Liver (tissue), 9 donors: ENCODE data around the gene ATP6V0A4. TPM values are rescaled to one million over a fixed set of nuclear protein-coding genes. Genes with fewer than 3 reads are reported as not detected.

Experiments
- DNase-seq: peaks from one replicate; pipeline ENCODE4 v3.0.0-alpha.2; 2017; ENCODE audit warnings: low spot score
- H3K27ac ChIP-seq, 2 donors: one replicate each; pipeline ENCODE4 v1.7.0; 2013; ENCODE audit warnings: inconsistent platforms in 2 of 2, low read length in 2 of 2, control low read depth in 1 of 2, low read depth in 1 of 2, mild to moderate bottlenecking in 1 of 2
- H3K27me3 ChIP-seq, 4 donors: one replicate each; pipeline versions ENCODE4 v1.6.1 to v1.7.0; 2013; ENCODE audit warnings: low read length in 3 of 4, inconsistent platforms in 1 of 4, mild to moderate bottlenecking in 1 of 4, moderate library complexity in 1 of 4; ENCODE audit not compliant: control insufficient read depth in 4 of 4, insufficient read depth in 4 of 4
- H3K36me3 ChIP-seq, 4 donors: one replicate each; pipeline versions ENCODE4 v1.6.1 to v1.7.0; 2013; ENCODE audit warnings: low read length in 3 of 4, mild to moderate bottlenecking in 3 of 4, low read depth in 1 of 4, moderate library complexity in 1 of 4; ENCODE audit not compliant: control insufficient read depth in 4 of 4, insufficient read depth in 3 of 4
- H3K4me1 ChIP-seq, 4 donors: one replicate each; pipeline versions ENCODE4 v1.6.1 to v1.7.0; 2013; ENCODE audit warnings: low read length in 3 of 4, mild to moderate bottlenecking in 3 of 4, moderate library complexity in 1 of 4; ENCODE audit not compliant: control insufficient read depth in 4 of 4, insufficient read depth in 4 of 4
- H3K4me3 ChIP-seq, 3 donors: one replicate each; pipeline versions ENCODE4 v1.6.1 to v1.7.0; 2013; ENCODE audit warnings: low read length in 3 of 3, control low read depth in 1 of 3, low read depth in 1 of 3, mild to moderate bottlenecking in 1 of 3
- H3K9ac ChIP-seq, 2 donors: one replicate each; pipeline ENCODE4 v1.7.0; 2013; ENCODE audit warnings: low read length in 2 of 2, mild to moderate bottlenecking in 2 of 2, moderate library complexity in 2 of 2, control low read depth in 1 of 2, low read depth in 1 of 2
- H3K9me3 ChIP-seq, 4 donors: one replicate each; pipeline versions ENCODE4 v1.6.1 to v1.7.0; 2013; ENCODE audit warnings: low read length in 3 of 4; ENCODE audit not compliant: control insufficient read depth in 4 of 4
- EGR1 ChIP-seq, 2 donors: IDR thresholded peaks; 2 replicates each; pipeline ENCODE4 v1.6.1; 2016 to 2018; ENCODE audit warnings: antibody characterized with exemption in 2 of 2, low read depth in 2 of 2
- FOXA1 ChIP-seq: IDR thresholded peaks from 2 replicates; pipeline ENCODE4 v1.6.1; 2016; ENCODE audit warnings: antibody characterized with exemption
- FOXA2 ChIP-seq: IDR thresholded peaks from 2 replicates; pipeline ENCODE4 v1.6.1; 2016; ENCODE audit warnings: antibody characterized with exemption
- GABPA ChIP-seq, 2 donors: IDR thresholded peaks in 1 of 2; conservative IDR thresholded peaks in 1 of 2; 2 replicates each; pipeline ENCODE4 v1.6.1; 2016; ENCODE audit warnings: antibody characterized with exemption in 2 of 2, mild to moderate bottlenecking in 1 of 2, moderate library complexity in 1 of 2
- HNF4A ChIP-seq, 2 donors: conservative IDR thresholded peaks; 2 replicates each; pipeline ENCODE4 v1.6.1; 2016; ENCODE audit warnings: antibody characterized with exemption in 2 of 2, mild to moderate bottlenecking in 2 of 2
- HNF4G ChIP-seq: IDR thresholded peaks from 2 replicates; pipeline ENCODE4 v1.6.1; 2016; ENCODE audit warnings: antibody characterized with exemption
- JUND ChIP-seq, 2 donors: IDR thresholded peaks; 2 replicates each; pipeline ENCODE4 v1.6.1; 2016; ENCODE audit warnings: antibody characterized with exemption in 2 of 2
- NR2F2 ChIP-seq: IDR thresholded peaks from 2 replicates; pipeline ENCODE4 v1.6.1; 2016; ENCODE audit warnings: antibody characterized with exemption
- RAD21 ChIP-seq, 2 donors: IDR thresholded peaks; 2 replicates each; pipeline ENCODE4 v1.6.1; 2016; ENCODE audit warnings: antibody characterized with exemption in 2 of 2, mild to moderate bottlenecking in 2 of 2
- RXRA ChIP-seq, 2 donors: IDR thresholded peaks; 2 replicates each; pipeline ENCODE4 v1.6.1; 2017 to 2018; ENCODE audit warnings: antibody characterized with exemption in 2 of 2, mild to moderate bottlenecking in 1 of 2
- SP1 ChIP-seq: IDR thresholded peaks from 2 replicates; pipeline ENCODE4 v1.6.1; 2018; ENCODE audit warnings: antibody characterized with exemption, mild to moderate bottlenecking
- TAF1 ChIP-seq: conservative IDR thresholded peaks from 2 replicates; pipeline ENCODE4 v1.6.1; 2016; ENCODE audit warnings: antibody characterized with exemption, mild to moderate bottlenecking
- YY1 ChIP-seq: IDR thresholded peaks from 2 replicates; pipeline ENCODE4 v1.6.1; 2016; ENCODE audit warnings: antibody characterized with exemption, mild to moderate bottlenecking
- ZBTB33 ChIP-seq: IDR thresholded peaks from 2 replicates; pipeline ENCODE4 v1.6.1; 2016; ENCODE audit warnings: antibody characterized with exemption
- WGBS: extraction: QIAGEN DNeasy Blood & Tissue Kit; methylation state at CpG from one replicate; pipeline ENCODE4 v1.1.7; 2013; 5-methylcytosine and 5-hydroxymethylcytosine counted together
- polyA plus RNA-seq, 2 donors: library from polyadenylated mRNA; stranded (reverse) in 1 of 2; unstranded in 1 of 2; fragments of 200-250 nt in 1 of 2; fragments of >200 nt in 1 of 2; fragmentation: Nextera tagmentation in 1 of 2; extraction: Ambion mirVana in 1 of 2; gene quantifications; one replicate each; pipeline versions ENCODE4 v1.2.1 to v1.2.3, GENCODE V29; 2013 to 2015
- total RNA-seq, 2 donors: library from RNA; depleted of rRNA; stranded (reverse); fragments of >200 nt; gene quantifications; one replicate each; pipeline ENCODE4 v1.2.3, GENCODE V29; 2014
- TF ChIP-seq, protein P1 (sequence below): IDR thresholded peaks from 2 replicates; pipeline ENCODE4 v1.6.1; 2016; ENCODE audit warnings: antibody characterized with exemption
- TF ChIP-seq, protein P2 (sequence below): IDR thresholded peaks from 2 replicates; pipeline ENCODE4 v1.6.1; 2016; ENCODE audit warnings: antibody characterized with exemption, mild to moderate bottlenecking
- TF ChIP-seq, protein P3 (sequence below): fragments of 150-350 bp; IDR thresholded peaks from 2 replicates; pipeline ENCODE4 v1.5.1; 2017; ENCODE audit warnings: improper control_type of control experiment, low read depth, low read length; ENCODE audit not compliant: missing input control
- TF ChIP-seq, protein P4 (sequence below): IDR thresholded peaks from 2 replicates; pipeline ENCODE4 v1.6.1; 2016; ENCODE audit warnings: antibody characterized with exemption
- donor health status: healthy.
- donor health status: healthy.
- donor health status: healthy.
- donor health status: healthy.
- donor health status: healthy.

ATP6V0A4 gene
- total and polyA plus RNA-seq, 4 donors: not detected

DNA sequence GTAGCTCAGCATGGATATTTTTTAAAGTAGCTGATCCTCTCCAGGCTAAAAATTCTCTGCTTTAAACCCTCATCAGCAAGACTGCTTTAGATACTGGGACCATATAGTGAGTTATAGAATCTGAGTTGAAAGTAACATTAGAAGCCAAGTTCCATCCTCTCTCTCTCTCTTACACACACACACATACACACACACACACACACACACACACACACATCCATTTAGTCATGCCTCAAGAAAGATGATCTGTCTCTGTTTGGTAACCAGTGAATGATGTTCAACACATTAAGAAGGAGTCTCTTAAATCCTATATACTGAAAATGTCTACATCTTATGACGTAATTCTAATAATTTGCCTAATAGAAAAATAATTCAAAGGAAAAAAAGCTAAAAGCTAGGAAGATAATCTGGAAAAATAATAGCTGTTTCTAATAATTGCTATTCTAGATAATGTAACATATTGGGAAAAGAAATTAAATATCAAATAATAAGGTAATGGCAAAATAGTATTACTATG is 16.9 kb upstream of the ATP6V0A4 start:
- Histone ChIP-seq H3K9me3 (no peaks in the 10 kb centered on the region), H3K9ac (no peak overlapping the region), H3K27ac (no peak overlapping the region), H3K4me3 (no peak overlapping the region), H3K27me3 (no peaks in the 10 kb centered on the region), H3K36me3 (no peaks in the 10 kb centered on the region), H3K4me1 (no peaks in the 10 kb centered on the region)
- DNase-seq: no peak
- no peak for TF ChIP-seq YY1
- TF ChIP-seq EGR1 (IDR thresholded peaks at IDR 0.05; ENCODE audit: low read depth in 2 of 2): no peak
- TF ChIP-seq JUND (IDR thresholded peaks at IDR 0.05): no peak
- no peak for TF ChIP-seq SP1
- TF ChIP-seq, protein P1, sequence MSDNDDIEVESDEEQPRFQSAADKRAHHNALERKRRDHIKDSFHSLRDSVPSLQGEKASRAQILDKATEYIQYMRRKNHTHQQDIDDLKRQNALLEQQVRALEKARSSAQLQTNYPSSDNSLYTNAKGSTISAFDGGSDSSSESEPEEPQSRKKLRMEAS: no peak
- no peak for TF ChIP-seq ZBTB33
- no peak for TF ChIP-seq FOXA1
- no peak for TF ChIP-seq RXRA (IDR thresholded peaks at IDR 0.05)
- TF ChIP-seq HNF4G: no peak
- TF ChIP-seq, protein P2, sequence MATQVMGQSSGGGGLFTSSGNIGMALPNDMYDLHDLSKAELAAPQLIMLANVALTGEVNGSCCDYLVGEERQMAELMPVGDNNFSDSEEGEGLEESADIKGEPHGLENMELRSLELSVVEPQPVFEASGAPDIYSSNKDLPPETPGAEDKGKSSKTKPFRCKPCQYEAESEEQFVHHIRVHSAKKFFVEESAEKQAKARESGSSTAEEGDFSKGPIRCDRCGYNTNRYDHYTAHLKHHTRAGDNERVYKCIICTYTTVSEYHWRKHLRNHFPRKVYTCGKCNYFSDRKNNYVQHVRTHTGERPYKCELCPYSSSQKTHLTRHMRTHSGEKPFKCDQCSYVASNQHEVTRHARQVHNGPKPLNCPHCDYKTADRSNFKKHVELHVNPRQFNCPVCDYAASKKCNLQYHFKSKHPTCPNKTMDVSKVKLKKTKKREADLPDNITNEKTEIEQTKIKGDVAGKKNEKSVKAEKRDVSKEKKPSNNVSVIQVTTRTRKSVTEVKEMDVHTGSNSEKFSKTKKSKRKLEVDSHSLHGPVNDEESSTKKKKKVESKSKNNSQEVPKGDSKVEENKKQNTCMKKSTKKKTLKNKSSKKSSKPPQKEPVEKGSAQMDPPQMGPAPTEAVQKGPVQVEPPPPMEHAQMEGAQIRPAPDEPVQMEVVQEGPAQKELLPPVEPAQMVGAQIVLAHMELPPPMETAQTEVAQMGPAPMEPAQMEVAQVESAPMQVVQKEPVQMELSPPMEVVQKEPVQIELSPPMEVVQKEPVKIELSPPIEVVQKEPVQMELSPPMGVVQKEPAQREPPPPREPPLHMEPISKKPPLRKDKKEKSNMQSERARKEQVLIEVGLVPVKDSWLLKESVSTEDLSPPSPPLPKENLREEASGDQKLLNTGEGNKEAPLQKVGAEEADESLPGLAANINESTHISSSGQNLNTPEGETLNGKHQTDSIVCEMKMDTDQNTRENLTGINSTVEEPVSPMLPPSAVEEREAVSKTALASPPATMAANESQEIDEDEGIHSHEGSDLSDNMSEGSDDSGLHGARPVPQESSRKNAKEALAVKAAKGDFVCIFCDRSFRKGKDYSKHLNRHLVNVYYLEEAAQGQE: no peak
- TF ChIP-seq FOXA2: no peak
- TF ChIP-seq HNF4A (conservative IDR thresholded peaks at IDR 0.05): no peak
- TF ChIP-seq, protein P3, sequence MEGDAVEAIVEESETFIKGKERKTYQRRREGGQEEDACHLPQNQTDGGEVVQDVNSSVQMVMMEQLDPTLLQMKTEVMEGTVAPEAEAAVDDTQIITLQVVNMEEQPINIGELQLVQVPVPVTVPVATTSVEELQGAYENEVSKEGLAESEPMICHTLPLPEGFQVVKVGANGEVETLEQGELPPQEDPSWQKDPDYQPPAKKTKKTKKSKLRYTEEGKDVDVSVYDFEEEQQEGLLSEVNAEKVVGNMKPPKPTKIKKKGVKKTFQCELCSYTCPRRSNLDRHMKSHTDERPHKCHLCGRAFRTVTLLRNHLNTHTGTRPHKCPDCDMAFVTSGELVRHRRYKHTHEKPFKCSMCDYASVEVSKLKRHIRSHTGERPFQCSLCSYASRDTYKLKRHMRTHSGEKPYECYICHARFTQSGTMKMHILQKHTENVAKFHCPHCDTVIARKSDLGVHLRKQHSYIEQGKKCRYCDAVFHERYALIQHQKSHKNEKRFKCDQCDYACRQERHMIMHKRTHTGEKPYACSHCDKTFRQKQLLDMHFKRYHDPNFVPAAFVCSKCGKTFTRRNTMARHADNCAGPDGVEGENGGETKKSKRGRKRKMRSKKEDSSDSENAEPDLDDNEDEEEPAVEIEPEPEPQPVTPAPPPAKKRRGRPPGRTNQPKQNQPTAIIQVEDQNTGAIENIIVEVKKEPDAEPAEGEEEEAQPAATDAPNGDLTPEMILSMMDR: no peak
- no peak for TF ChIP-seq NR2F2
- TF ChIP-seq, protein P4, sequence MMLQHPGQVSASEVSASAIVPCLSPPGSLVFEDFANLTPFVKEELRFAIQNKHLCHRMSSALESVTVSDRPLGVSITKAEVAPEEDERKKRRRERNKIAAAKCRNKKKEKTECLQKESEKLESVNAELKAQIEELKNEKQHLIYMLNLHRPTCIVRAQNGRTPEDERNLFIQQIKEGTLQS: no peak
- TF ChIP-seq GABPA (IDR thresholded peaks at IDR 0.05 in 1 of 2, conservative IDR thresholded peaks at IDR 0.05 in 1 of 2): no peak
- whole genome bisulfite sequencing: 82% methylated on average over 1 of the region's 1 CpG

- DNase-seq: no peak
- no peak overlapping the region for H3K9ac ChIP-seq
- 77% methylated on average over 2 of the region's 2 CpGs for WGBS
- H3K36me3 ChIP-seq: no peaks in the 10 kb centered on the region
- no peaks in the 10 kb centered on the region for H3K9me3 ChIP-seq
- H3K4me1 ChIP-seq: no peaks in the 10 kb centered on the region
- H3K27ac ChIP-seq: no peak overlapping the region
- H3K27me3 ChIP-seq: no peaks in the 10 kb centered on the region
- no peak overlapping the region for H3K4me3 ChIP-seq
- TF ChIP-seq, protein P2: no peak
- no peak for TF ChIP-seq SP1
- TF ChIP-seq NR2F2: no peak
- TF ChIP-seq RXRA (IDR thresholded peaks at IDR 0.05): no peak
- TF ChIP-seq, protein P4: no peak
- TF ChIP-seq EGR1 (IDR thresholded peaks at IDR 0.05; ENCODE audit: low read depth in 2 of 2): no peak
- TF ChIP-seq HNF4G: no peak
- no peak for TF ChIP-seq TAF1
- TF ChIP-seq RAD21 (IDR thresholded peaks at IDR 0.05): no peak
- TF ChIP-seq ZBTB33: no peak
- no peak for TF ChIP-seq HNF4A (conservative IDR thresholded peaks at IDR 0.05)
These were observed 15.9 kb upstream of the ATP6V0A4 start for GRCh38 chr7:138813945-138814344.
